ENCODE measurements around the gene STAMBP.

The STAMBP gene

GRCh38 chr2:73906847-73907505 lies 78.2 kb downstream of the STAMBP start:
- DNase-seq (ENCODE audit: low read depth) = no peak

GRCh38 chr2:73907840-73908452 lies 79.2 kb downstream of the STAMBP start:
- DNase-seq (ENCODE audit: low read depth) = peak; percentile 46

- no peak for DNase-seq (ENCODE audit: low read depth)
Measured at GRCh38 chr2:73908689-73909652, 80.2 kb downstream of the STAMBP start.

GRCh38 chr2:73910873-73911547 lies 82.2 kb downstream of the STAMBP start:
- no peak for DNase-seq (ENCODE audit: low read depth)

- no peak for DNase-seq (ENCODE audit: low read depth)
Measured at GRCh38 chr2:73911548-73912208, 82.9 kb downstream of the STAMBP start.

- no peak for DNase-seq (ENCODE audit: low read depth)
Measured at GRCh38 chr2:73913414-73914054, 84.8 kb downstream of the STAMBP start.

DNA sequence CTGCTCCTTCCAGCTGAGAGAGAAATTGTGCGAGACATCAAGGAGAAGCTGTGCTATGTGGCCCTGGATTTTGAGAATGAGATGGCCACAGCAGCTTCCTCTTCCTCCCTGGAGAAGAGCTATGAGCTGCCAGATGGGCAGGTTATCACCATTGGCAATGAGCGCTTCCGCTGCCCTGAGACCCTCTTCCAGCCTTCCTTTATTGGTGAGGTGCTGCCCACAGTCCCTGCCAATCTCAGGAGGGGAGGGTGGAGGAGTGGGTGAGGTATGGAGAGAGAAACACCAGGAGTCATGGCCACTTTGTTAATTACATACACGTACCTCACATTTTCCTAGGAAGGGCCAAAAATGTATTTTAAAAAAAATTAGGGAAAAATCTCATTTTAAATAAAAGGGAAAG lies 85.9 kb downstream of the STAMBP start:
- no peak for DNase-seq (ENCODE audit: low read depth)

DNA sequence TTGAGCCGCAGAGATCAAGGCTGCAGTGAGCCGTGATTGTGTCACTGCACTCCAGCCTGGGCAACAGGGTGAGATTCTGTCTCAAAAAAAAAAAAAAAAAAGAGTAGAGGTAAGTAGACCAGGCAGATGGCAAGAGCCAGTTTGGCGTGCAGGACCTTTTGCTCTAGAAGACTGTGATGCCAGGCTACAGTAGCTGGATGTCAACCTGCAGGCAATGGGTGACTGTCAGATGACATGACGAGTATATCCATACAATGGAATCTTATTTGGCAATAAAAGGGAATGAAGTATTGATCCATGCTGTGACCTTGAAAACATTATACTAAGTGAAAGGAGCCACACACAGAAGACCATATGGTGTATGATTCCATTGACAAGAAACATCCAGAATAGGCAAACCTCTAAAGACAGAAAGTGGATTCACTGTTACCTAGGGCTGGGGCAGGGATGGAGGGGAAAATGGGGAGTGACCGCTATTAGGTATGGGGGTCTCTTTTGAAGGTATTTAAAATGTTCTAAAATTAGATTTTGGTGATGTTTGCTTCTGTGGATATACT lies 86.8 kb downstream of the STAMBP start:
- no peak for DNase-seq (ENCODE audit: low read depth)

- DNase-seq (ENCODE audit: low read depth) = no peak
Measured at GRCh38 chr2:73916666-73917065, 87.9 kb downstream of the STAMBP start.

- DNase-seq (ENCODE audit: low read depth) = no peak
Measured at GRCh38 chr2:73917296-73917695, 88.5 kb downstream of the STAMBP start.

- no peak for DNase-seq (ENCODE audit: low read depth)
Measured at GRCh38 chr2:73917696-73918207, 89.0 kb downstream of the STAMBP start.

DNA sequence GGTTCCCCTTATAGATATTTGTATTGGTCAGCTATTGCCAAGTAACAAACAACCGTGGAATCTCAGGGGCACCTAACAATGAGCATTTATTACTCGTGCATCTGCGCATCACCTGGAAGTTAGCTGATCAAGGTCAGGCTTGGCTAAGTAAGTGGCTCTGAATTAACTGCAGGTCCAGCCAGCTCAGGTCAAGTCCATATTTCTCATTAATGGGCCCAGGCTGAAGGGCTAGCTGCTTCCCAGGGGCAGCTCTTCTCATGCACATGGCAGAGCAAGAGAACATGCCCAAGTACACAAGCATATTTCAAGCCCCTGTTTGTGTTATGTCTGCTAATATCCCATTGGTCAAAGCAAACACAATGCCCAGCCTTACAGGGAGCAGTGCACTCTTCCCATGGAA lies 90.1 kb downstream of the STAMBP start:
- no peak for DNase-seq (ENCODE audit: low read depth)

- no peak for DNase-seq (ENCODE audit: low read depth)
Measured at GRCh38 chr2:73919596-73920228, 91.0 kb downstream of the STAMBP start.

GRCh38 chr2:73920577-73921545 lies 92.1 kb downstream of the STAMBP start:
- no peak for DNase-seq (ENCODE audit: low read depth)

- no peak for DNase-seq (ENCODE audit: low read depth)
Measured at GRCh38 chr2:73921581-73921980, 92.8 kb downstream of the STAMBP start.

GRCh38 chr2:73922681-73923080 lies 93.9 kb downstream of the STAMBP start:
- no peak for DNase-seq (ENCODE audit: low read depth)
